GM12873 (cell line): ENCODE measurements around the gene SP5.

ENCODE experiments used
- TF ChIP-seq, protein P1 (sequence below): IDR thresholded peaks from 2 replicates; pipeline ENCODE4 v1.5.1; 2012; ENCODE audit warnings: low read depth, mild to moderate bottlenecking, moderate library complexity, low read length, control low read depth; ENCODE audit not compliant: insufficient read depth; ENCODE audit errors: missing control alignments

The SP5 gene

DNA sequence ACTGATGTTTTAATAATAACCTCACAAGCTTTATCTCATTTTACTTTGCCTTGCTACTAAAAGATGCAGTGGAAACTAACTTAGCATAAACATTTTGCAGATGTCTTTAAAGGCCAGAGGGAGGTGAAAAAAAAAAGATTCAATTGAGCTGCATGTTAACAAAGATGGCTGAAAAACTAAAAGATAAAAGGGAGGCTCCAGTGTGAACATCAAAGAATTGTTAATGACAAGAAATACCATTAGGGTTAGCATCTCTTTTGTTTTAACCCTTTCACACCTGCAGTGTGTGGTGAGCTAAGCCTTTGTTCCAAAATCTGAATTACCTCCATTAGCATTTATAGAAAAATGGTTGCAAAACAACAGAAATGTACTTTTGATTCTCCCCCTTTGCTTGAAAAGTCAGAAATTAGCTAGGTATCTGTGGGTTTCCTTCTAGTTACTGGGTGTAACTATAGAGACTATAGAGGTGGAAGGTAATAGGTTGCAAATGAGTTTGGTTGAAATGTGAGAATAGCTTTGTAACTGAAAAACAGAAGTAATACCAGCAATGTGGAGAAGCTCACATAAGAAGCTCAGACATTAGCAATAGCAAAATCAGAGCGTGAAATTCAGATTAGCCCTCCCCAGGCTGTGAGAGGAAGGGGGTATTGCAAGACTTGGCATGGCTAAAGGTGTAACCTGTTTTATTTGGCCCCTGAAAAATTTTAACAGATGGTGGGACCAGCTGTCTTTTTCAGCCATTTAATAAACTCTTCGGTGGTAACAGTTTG, 34.8 kb upstream of the SP5 start:
- TF ChIP-seq, protein P1, sequence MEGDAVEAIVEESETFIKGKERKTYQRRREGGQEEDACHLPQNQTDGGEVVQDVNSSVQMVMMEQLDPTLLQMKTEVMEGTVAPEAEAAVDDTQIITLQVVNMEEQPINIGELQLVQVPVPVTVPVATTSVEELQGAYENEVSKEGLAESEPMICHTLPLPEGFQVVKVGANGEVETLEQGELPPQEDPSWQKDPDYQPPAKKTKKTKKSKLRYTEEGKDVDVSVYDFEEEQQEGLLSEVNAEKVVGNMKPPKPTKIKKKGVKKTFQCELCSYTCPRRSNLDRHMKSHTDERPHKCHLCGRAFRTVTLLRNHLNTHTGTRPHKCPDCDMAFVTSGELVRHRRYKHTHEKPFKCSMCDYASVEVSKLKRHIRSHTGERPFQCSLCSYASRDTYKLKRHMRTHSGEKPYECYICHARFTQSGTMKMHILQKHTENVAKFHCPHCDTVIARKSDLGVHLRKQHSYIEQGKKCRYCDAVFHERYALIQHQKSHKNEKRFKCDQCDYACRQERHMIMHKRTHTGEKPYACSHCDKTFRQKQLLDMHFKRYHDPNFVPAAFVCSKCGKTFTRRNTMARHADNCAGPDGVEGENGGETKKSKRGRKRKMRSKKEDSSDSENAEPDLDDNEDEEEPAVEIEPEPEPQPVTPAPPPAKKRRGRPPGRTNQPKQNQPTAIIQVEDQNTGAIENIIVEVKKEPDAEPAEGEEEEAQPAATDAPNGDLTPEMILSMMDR, result no peak

- TF ChIP-seq, protein P1, result no peak
Observed at GRCh38 chr2:170681311-170681710, 33.8 kb upstream of the SP5 start.

DNA sequence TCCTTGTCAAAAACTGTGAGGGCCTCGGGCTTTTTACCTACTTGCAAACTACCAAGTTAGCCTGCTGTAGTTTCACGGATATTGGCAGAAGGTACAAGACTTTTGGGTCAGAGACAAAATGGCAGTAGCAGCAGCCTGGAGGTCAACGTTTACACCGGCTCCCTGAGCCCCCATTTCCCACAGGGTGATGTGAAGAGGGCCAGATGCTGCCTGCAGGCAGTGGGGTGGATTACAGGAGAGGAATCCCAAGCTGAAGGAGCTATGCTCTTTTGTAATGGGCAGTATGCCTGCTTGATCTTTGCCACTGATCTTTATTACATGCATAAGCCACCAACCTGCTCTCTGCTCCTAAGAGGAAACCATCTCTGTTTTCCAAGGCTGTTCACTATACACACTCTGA, 29.5 kb upstream of the SP5 start:
- TF ChIP-seq, protein P1, result no peak

GRCh38 chr2:170689481-170689880, 25.7 kb upstream of the SP5 start:
- TF ChIP-seq, protein P1, result no peak

DNA sequence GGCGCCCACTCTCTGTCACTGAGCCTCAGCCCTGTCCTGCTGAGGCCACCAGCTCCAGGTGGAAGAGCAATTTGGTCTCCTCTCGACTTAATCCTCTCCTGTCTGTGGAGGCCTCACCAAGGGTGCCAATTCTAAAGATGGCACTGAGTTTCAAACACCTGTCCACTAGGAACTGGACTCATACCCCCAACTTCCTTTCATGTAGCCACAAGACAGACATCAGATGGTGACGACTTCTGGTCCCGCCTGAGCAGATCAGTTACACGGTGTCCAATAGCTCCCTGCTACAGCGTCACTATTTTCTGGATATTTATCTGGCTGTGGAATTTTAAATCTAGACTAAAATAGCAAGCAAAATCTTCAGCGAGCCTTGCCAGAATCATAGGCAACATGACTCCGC, 24.5 kb upstream of the SP5 start:
- TF ChIP-seq, protein P1, result no peak

GRCh38 chr2:170694316-170694715, 20.8 kb upstream of the SP5 start:
- TF ChIP-seq, protein P1, result no peak

DNA sequence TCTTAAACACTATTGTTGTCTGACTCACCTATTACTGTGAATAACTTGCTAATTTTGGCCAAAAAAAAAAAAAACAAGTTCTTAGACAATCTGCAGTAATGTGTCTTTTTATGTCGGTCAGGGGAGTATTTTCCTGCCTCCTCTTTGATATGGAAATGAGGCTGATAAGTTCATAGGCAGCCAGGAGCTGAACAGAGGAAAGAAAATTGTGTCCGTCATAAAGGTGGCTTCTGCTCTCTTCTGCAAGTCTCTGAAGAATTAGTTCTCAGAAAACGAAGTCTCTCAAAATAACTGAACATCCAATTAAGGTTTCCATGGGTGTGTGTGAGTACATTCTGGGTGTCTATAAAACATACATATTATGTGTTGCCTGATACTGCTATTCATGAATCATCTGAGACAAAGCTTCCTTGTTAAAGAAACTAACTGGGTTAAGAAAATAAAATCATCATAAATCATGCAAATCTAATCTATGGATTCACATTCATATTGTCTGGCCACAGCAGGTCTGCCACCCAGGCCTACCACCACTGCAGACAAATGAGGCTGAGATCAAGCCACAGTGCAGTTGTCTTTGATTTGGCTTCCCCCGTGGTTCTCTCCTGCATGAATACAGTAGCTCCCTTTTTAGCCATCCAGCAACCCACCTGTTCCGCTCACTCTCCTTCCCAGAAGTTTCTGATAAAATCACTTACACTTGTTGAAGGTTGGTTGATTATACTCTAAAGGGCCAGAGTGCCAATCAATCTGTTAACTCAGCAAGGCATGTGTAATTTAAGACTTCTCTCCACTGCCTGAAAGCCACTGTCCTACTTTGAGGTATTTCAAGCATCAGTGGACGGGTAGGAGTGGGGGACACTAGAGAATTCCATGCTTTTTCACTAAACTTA, 19.4 kb upstream of the SP5 start:
- TF ChIP-seq, protein P1, result no peak
